ENCODE data around the gene CLNK.

DNA sequence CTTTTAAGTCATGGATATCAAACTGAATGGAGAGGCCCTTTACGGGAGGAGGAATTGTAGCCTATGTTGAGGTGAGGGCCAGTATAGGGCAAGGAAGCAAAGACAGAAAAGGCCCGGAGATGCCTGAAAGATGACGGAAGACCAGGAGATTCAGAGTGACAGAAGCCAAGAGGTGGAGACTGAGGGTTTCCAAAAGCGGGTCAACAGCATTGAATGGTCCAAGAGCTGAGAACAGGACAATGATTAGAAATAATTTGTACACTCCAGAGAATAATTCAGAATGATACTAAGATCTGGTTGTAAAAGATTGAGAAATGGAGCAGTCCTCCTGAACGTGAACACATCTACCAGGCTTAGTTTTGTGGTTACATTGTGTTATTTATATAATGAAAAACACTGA, 181.9 kb downstream of the CLNK start:
- TF ChIP-seq, protein P1, sequence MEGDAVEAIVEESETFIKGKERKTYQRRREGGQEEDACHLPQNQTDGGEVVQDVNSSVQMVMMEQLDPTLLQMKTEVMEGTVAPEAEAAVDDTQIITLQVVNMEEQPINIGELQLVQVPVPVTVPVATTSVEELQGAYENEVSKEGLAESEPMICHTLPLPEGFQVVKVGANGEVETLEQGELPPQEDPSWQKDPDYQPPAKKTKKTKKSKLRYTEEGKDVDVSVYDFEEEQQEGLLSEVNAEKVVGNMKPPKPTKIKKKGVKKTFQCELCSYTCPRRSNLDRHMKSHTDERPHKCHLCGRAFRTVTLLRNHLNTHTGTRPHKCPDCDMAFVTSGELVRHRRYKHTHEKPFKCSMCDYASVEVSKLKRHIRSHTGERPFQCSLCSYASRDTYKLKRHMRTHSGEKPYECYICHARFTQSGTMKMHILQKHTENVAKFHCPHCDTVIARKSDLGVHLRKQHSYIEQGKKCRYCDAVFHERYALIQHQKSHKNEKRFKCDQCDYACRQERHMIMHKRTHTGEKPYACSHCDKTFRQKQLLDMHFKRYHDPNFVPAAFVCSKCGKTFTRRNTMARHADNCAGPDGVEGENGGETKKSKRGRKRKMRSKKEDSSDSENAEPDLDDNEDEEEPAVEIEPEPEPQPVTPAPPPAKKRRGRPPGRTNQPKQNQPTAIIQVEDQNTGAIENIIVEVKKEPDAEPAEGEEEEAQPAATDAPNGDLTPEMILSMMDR (IDR thresholded peaks at IDR 0.05) = no peak
- TF ChIP-seq EP300 (IDR thresholded peaks at IDR 0.05; ENCODE audit: low read depth) (no peak), POLR2A (IDR thresholded peaks at IDR 0.05) (no peak), POLR2AphosphoS5 (IDR thresholded peaks at IDR 0.05) (no peak)

Measured in transverse colon (tissue), 4 donors.